ENCODE measurements around the gene TGFB1.
"Not testable (repeated sequence)": the region's sequence is repeated elsewhere in the genome, so short reads cannot be mapped to it uniquely, and the experiment has no call there.

TGFB1 gene

DNA sequence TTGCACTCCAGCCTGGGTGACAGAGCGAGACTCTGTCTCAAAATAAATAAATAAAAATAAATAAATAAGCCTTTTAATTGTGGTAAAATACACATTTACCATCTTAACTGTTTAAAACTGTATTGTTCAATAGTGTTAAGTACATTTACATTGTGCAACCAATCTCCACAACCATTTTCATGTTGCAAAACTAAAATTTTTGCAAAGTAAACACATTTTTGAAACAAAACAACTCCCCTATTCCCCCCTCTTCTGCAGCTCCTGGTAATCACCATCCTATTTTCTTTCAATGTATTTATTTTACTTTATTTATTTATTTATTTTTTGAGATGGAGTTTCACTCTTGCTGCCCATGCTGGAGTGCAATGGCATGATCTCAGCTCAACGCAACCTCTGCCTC is 16.0 kb upstream of the TGFB1 start:
- no peak for DNase-seq (ENCODE audit: low spot score)

DNA sequence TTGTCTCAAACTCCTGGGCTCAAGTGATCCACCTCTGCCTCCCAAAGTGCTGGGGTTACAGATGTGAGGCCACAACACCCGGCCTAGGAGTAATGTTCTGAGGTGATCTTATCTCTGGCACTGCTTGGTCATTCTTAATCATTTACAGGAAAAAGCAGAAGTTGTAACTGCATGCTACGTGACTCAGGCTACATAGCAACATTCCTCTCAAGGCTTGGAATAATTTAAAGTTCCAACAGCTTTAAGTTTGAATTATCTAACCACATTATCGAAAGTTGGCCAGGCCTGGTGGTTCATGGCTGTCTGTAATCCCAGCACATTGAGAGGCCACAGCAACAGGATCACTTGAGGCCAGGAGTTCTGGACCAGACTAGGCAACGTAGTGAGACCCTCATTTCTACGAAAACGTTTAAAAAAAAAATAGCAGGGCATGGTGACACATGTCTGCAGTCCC is 14.2 kb upstream of the TGFB1 start:
- peak; percentile 94 for DNase-seq (ENCODE audit: low spot score)

DNA sequence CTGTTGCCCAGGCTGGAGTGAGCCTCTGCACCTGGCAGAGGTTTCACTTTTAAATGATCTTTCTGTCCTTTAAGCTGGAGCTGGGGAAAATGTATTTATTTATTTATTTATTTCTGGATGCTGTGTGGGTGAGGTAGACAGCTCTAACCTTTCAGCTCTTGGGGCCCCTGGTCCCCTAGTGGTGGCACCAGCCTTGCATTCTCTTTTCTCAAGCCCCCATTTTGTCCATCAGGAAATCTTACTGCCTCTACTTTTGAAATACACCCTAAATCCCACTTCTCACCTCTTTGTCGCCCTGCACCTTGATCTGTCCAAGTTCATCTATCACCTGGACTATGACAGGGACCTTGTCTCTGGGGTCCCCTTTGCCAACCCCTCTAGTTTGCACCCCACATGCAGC is 12.4 kb upstream of the TGFB1 start:
- DNase-seq (ENCODE audit: low spot score) = peak; percentile 14

DNA sequence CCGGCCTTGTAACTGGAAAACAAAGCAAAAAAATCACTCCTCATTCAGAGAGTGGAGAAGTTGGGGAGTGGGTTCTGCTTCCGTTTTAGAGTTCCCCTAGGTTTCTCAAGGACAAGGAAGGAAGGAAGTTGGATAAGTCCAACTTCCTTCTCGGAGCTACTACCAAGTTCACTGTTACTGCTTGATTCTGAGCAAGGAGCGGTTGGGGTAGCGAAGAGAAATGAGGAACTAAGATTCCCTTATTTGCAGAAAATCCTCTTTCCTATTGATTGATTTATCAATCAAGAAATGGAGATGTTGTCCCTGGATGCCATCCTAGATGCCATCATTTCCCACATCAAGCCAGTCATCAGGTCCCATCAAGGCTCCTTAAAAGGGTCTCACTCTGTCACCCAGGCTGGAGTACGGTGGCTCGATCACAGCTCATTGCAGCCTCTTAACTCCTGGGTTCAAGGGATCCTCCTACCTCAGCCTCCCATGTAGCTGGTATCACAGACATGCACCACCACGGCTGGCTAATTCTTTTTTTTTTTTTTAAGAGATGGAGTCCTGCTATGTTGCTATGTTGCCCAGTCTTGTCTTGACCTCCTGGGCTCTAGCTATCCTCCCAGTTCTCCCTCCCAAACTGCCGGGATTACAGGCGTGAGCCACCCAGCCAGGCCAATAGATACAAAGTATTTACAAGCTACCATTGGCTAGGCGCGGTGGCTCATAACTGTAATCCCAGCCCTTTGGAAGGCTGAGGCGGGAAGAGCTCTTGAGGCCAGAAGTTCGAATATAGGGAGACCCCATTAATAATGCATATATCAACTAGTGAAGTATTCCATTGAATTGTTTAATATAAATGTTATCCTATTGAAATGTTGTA is 11.0 kb upstream of the TGFB1 start:
- no peak for DNase-seq (ENCODE audit: low spot score)

DNA sequence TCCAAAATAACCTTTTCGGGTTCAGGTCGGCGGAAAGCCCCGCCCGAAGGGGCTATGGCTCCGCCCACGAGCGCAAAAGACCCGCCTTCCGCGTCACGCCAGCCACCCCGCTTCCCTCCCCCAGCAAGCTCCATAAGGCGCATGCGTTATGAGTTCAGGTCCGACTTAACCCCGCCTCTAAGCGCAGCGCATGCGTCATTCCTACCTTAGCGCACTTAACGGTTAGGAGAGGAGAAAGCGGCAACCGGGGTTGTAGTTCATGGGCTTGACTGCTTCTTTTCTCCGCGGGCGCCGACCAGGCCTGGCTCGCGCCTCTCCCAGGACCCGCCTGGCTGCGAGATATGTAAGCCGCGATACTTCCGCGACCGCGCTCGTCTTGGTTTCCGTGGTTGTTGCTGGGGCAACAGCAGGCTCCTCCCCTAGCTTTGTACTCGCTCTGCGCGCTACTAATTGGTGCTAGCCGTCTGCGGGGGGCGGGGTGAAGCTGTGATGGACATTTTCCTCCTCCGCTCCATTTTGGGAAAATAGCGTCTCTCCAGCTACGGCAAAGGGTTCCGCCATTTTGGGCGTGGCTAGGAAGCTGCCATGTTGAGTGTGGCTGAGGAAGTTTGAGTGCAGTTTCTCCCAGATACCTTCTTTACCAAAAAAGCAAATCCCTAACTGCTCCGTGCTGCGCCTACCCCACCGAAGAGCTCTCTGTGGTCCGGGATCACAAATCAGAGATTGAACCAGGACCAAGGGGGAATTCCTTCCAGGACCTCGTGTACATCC is 10.2 kb upstream of the TGFB1 start, which contains the start of gene B9D2:
Gene B9D2, minus strand, starts transcription at position 397 of the 771 bp plus-strand sequence. CDS start 630 bp downstream, outside the sequence.
- peak; percentile 98 for DNase-seq (ENCODE audit: low spot score)

DNA sequence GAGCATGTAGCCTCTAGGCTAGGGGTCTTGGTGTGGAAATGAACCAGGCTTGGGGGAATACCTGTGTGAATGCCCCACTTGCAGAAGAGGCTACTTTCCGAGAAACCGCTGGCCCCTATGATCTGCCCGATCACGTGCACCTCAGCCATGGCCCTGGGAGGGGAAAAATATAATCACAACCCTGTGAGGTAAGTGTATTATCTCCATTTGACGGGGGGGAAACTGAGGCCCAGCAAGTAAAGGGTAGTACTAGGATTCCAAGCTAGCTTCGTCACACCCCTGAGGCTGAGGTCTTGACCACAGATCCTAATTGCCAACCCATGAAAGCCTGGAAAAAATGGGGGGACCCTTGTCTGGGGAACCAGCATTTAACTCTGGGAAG is 9.6 kb upstream of the TGFB1 start:
- DNase-seq (ENCODE audit: low spot score) = no peak

DNA sequence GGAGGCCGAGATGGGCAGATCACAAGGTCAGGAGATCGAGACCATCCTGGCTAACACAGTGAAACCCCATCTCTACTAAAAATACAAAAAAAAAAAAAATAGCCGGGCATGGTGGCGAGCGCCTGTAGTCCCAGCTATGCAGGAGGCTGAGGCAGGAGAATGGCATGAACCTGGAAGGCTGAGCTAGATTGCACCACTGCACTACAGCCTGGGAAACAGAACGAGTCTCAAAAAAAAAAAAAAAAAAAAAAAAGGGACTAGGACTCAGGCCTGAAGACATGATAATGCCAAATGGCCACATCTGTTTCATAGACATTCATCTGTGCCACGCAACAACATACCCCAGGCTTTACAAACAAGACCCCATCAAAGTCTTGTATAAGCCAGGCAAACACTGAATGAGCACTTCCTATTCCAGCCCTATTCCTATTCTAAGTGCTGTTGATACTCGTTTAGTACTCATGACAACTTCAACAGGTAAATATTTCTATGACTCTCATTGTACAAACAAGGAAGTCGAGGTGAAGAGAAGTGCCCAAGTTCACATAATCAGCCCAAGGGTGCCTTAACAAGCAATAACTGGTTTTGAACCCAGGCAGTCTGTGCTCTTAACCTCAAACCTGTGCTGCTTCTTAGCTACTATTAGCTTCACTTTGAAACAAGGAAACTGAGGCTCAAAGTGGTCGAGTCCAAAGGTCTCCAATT is 8.6 kb upstream of the TGFB1 start:
- DNase-seq (ENCODE audit: low spot score) = peak; percentile 62

DNA sequence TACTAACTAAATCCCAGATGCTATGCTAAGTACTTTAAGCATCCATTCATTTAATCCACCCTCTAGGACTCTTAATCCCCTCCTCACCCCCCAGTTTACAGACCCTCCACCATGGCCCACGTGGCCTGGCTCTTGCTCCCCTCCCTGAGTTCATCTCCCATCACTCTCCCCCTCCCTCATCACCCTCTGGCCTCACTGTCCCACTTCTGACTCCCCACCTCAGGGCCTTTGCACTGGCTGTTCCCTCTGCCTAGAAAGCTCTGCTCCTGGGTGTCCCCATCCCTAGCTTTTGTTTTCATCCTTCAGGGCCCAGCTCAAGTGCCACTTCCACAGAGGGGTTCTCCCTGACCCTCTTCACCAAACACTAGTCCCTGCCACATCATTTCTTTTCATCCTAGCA is 6.0 kb upstream of the TGFB1 start:
- DNase-seq (ENCODE audit: low spot score) = no peak

DNA sequence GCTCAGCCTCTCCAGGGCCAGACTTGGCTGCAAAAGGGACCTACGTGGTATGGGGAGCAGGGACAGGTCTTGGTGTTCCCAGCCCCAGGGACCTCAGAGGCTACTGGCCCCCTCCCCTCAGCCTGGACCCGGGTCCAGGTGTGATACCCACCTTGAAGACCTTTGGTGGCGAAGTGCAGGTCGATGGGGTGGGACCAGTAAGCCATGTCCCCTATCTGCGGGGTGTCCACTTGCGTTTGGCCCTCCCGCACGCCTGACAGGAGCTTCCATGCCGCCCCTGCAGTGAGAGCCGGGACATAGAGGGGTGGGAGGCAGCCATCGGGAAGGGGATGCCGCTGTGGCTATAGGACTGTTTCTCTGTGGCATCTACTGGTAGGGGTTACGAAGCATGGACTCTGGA is 4.0 kb upstream of the TGFB1 start:
- no peak for DNase-seq (ENCODE audit: low spot score)

DNA sequence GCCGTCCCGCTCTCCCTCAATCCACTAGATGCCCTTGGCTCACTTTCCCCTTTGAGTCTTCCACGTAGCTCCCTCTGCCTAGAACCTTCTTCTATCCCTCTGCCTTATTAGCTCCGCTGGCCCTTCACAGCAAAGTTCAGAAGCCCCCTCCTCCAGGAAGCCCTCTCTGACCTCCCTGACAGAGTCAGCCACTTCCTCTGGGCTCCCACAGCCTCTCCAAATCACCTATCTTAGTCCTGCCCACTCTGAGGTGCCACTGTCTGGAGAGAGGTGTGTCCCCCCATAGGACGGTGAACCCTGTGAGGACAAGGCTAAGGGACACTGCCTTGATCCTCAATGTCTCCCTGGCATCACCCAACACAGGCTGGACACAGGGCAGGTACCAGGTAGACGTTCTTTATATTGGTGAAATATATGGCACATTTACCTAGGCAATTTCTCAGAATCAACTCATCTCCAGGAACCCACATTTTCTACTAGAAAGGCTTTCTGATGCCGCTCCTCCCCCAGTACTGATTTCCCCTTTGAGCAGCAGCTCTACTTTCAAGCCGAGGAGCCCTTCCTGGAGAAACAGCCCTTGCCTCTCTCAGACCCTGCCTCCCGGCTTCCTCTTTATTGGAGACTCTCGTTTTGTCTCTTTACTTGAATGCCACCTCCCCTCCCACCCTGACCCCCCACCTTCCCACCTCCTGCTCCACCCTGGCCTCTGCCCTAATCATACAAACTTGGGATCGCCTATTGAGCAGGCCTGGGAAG is 3.4 kb upstream of the TGFB1 start:
- no peak for DNase-seq (ENCODE audit: low spot score)

DNA sequence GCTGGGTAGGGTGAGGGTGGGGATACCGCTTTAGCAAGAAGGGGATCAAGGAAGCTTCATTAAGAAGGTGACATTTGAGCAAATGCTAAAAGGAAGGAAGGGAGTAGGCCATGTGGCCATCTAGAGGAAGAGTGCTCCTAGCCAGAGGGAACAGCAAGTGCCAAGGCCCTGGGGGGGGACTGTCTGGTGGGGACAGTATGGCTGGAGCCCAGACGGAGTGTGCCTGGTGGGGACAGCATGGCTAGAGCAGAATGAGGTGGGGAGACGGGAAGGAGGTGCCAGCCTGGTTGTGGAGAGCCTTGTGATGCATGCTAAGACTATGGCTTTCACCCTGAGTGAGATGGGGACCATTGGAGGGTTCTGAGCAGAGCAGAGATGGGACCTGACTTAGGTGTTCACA is 2.1 kb upstream of the TGFB1 start:
- DNase-seq (ENCODE audit: low spot score) = no peak

DNA sequence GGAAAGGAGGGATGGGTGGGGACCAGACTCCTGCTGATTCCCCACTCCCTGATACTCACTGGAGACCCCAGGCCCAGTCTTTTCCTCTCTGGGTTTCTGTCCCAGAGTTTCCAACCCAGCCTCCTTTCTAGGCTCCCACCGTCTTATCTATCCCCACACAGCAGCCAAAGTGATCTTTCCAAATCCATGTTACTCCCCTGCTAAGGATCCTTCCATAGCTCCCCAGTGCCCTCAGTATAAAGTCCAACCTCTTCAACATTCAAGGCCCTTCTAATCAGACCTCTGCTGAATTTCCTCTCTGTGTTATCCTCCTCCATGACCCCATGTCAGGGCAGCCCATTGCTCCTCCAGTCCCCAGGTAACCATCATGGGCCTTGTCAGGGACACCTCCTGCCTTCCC is 1.3 kb upstream of the TGFB1 start:
- DNase-seq (ENCODE audit: low spot score) = no peak

DNA sequence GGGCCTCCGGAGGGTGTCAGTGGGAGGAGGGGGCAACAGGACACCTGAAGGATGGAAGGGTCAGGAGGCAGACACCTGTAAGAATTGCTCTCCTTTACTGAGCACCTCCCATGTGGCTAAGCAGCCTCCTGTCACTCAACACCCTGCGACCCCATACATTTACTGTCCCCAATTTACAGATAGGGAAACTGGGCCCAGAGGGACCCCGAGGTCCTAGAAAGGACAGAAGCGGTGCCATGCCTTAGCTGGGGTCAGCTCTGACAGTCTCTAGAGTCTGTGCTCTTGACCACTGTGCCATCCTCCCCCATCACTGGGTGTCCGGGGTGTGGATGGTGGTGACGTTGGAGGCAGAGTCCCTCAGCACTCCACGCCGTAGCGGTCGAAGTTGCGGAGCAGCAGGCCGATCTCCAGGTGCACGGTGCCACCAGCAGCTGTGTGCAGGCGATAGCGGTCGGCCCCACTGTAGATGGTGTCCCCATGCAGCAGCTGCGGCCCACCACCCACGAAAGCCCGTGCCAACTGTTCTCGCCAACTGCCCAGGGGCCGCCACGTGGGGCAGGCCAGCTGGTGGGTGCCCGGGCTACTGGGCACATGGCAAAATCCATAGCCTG is 726 bp upstream of the TGFB1 start:
- no peak for DNase-seq (ENCODE audit: low spot score)

DNA sequence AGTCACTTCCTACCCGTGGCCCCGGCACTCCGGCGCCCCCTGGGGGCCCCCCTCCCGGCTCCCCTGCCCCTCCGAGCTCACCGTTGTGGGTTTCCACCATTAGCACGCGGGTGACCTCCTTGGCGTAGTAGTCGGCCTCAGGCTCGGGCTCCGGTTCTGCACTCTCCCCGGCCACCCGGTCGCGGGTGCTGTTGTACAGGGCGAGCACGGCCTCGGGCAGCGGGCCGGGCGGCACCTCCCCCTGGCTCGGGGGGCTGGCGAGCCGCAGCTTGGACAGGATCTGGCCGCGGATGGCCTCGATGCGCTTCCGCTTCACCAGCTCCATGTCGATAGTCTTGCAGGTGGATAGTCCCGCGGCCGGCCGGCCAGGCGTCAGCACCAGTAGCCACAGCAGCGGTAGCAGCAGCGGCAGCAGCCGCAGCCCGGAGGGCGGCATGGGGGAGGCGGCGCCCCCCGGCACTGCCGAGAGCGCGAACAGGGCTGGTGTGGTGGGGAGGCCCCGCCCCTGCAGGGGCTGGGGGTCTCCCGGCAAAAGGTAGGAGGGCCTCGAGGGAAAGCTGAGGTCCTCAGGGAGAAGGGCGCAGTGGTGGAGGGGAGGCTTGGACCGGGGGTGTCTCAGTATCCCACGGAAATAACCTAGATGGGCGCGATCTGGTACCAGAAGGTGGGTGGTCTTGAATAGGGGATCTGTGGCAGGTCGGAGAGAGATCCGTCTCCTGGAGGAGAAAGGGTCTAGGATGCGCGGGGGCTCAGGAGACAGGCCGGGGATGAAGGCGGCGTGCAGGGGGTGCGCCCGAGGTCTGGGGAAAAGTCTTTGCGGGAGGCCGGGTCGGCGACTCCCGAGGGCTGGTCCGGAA is 885 bp downstream of the TGFB1 start:
- peak; percentile 65 for DNase-seq (ENCODE audit: low spot score)

DNA sequence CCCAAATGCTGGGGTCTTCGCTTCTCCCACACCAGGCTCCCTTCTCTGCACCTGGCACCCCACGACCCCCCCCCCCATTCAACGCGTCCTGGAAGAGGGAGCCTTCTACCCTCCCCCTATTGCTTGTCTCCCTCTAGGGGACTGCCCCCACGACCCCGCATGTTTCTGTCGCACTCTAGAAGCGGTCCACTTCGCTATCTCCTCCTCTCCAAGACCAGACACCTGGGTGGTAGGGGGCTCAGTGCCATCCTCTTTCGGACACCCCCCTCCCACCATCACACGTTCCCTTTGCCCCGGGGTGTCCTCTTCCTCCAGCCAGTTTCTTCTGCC is 1.5 kb downstream of the TGFB1 start:
- DNase-seq (ENCODE audit: low spot score) = no peak

DNA sequence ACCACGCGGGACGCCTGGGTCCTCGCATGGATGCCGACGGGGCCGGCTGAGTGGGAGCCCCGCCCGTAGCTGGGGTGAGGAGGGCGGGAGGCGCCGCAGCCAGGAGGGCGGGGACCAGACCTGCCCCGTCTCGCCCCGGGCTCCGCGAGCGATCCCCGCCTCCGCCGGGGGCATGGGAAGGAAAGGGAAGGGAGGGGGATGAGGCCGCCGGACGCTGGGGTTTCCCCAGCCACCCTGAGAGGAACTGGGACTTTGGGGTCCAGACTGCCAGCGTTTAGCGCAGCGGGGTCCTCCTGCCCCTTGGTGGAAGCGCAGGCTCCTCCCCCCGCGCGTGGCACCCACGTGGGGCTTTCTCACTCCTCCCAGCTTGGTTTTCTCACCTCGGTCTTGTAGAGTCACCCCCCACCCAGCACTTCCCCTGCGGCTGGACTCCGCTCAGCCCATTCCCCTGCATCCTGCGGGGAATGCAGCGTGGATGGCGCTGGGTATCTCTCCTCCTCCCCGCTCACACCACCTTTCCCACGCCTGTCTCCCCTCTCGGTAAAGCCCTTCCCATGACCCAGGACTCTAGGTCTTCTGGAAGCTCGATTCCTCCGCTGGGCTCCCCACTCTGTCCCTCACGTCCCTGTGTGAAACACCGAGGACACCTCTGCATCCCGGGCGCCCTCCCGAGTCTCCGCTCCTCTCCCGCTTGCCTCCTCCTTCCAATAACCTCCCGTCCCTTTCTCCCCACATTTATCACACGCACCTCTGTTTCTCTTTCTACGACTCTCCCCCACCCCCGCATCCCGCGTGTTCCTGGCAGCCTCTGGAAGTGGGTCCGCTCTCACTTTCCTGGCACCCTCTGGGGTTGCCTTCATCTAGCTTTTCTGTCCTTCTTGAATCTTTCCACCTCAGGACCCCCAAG is 2.1 kb downstream of the TGFB1 start:
- DNase-seq (ENCODE audit: low spot score) = peak; percentile 63

DNA sequence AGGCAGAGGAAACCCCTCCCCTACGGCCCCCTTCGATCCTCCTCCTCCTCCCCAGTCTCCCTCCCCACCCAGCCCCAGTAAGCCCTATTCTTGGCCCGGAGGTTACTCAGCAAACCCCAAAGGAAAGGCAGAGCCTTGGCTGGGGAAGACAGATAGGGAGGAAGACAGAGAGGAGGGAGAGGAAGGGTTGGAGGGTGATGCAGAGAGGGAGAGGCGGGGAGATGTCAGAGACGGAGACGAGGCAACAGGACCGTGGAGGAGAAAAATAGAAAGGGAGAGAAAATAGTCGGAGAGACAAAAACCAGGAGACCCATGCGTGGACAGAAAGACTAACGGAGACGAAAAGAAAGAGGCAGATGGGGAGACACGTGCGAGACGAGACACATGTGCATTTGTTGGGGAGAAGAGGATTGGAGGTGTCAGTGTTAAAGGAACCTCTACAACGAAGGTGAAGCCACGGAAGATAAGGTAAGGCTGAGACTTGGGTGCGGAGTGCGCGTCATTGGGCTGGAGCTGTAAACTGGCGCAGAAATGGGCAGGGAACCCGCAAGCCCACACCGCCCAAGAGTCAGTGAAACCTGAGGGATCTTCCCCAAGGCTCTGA is 2.9 kb downstream of the TGFB1 start:
- no peak for DNase-seq (ENCODE audit: low spot score)

DNA sequence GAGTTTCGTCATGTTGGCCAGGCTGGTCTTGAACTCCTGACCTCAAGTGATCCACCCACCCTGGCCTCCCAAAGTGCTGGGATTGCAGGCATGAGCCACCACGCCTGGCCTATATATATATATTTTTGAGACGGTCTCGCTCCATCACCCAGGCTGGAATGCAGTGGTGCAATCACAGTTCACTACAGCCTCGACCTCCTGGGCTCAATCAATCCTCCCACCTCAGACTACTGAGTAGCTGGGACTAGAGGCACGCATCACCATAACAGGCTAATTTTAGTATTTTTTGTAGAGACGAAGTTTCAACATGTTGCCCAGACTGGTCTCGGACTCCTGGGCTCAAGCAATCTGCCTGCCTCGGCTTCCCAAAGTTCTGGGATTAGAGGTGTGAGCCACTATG is 6.8 kb downstream of the TGFB1 start:
- DNase-seq (ENCODE audit: low spot score) = not testable (repeated sequence)

DNA sequence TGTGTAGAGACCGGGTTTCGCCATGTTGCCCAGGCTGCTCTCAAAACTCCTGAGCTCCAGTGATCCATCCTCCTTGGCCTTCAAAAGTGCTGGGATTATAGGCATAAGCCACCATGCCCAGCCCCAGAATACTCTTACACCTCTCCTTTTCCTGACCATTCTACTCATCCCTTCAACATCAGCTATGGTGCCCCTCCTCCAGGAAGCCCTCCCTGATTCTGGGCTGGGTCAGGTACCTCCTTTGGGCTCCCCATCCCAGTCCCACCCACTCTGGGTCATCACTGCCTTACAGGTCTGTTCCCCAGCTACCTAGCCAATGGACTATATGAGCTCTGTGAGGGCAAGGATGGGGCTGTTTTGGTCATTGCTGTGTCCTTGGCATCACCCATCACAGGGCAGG is 9.6 kb downstream of the TGFB1 start:
- no peak for DNase-seq (ENCODE audit: low spot score)
